Lung microvascular endothelial cell (primary cell): ENCODE data around the gene ZNF350. TPM values are rescaled to one million over a fixed set of nuclear protein-coding genes. Genes with fewer than 3 reads are reported as not detected.
"Not testable (repeated sequence)": the region's sequence is repeated elsewhere in the genome, so short reads cannot be mapped to it uniquely, and the experiment has no call there.

ENCODE experiments used
- DNase-seq, 2 donors: peaks; one replicate each; pipeline versions ENCODE4 v3.0.0 to v3.0.0-alpha.2; 2010; ENCODE audit warnings: low read depth in 2 of 2
- total RNA-seq: library from RNA; depleted of rRNA; stranded (reverse); fragments of >200 nt; gene quantifications from 2 replicates; pipeline ENCODE4 v1.2.1, GENCODE V29; 2014

ZNF350 gene
- 6.5 and 9.9 TPM in 2 replicates for total RNA-seq

- DNase-seq: peak; percentile 97 to 98
Observed at GRCh38 chr19:51986309-51987291, at the start of gene ZNF350. Gene ZNF350, minus strand, starts transcription at chr19:51986840. Its CDS starts 12,480 bp downstream, at chr19:51974360.

- DNase-seq: peak; percentile 3 to 17
Observed at GRCh38 chr19:52034051-52034728, 47.5 kb upstream of the ZNF350 start.

GRCh38 chr19:52028780-52029123 lies 42.1 kb upstream of the ZNF350 start:
- DNase-seq: no peak

- peak; percentile 89 to 92 for DNase-seq
Observed at GRCh38 chr19:52028027-52028779, 41.6 kb upstream of the ZNF350 start, which contains the start of gene ZNF614. Gene ZNF614, minus strand, starts transcription at chr19:52028379. Its CDS starts 2,634 bp downstream, at chr19:52025745.

GRCh38 chr19:52026255-52026990 lies 39.8 kb upstream of the ZNF350 start:
- DNase-seq: not testable (repeated sequence)

- DNase-seq: not testable (repeated sequence)
Observed at GRCh38 chr19:52024478-52024877, 37.8 kb upstream of the ZNF350 start.

GRCh38 chr19:52022193-52022592 lies 35.6 kb upstream of the ZNF350 start:
- no peak for DNase-seq

GRCh38 chr19:52020506-52020905 lies 33.9 kb upstream of the ZNF350 start:
- DNase-seq: no peak

GRCh38 chr19:52010674-52011073 lies 24.0 kb upstream of the ZNF350 start:
- no peak for DNase-seq

- peak; percentile 89 to 91 for DNase-seq
Observed at GRCh38 chr19:52007806-52008557, 21.3 kb upstream of the ZNF350 start, which contains the start of gene ZNF615. Gene ZNF615, minus strand, starts transcription at chr19:52008211. Its CDS starts 4,500 bp downstream, at chr19:52003711.

GRCh38 chr19:52007451-52007805 lies 20.8 kb upstream of the ZNF350 start:
- no peak for DNase-seq

- DNase-seq: no peak
Observed at GRCh38 chr19:51994048-51994644, 7.5 kb upstream of the ZNF350 start.

GRCh38 chr19:51993422-51993821 lies 6.8 kb upstream of the ZNF350 start:
- DNase-seq: no peak

- no peak for DNase-seq
Observed at GRCh38 chr19:51983361-51983760, 3.3 kb downstream of the ZNF350 start.

- not testable (repeated sequence) for DNase-seq
Observed at GRCh38 chr19:51980926-51981325, 5.7 kb downstream of the ZNF350 start.

GRCh38 chr19:51980116-51980736 lies 6.4 kb downstream of the ZNF350 start:
- no peak for DNase-seq

- no peak for DNase-seq
Observed at GRCh38 chr19:51978882-51979281, 7.8 kb downstream of the ZNF350 start.

GRCh38 chr19:51977346-51977745 lies 9.3 kb downstream of the ZNF350 start:
- DNase-seq: no peak

GRCh38 chr19:51976852-51977251 lies 9.8 kb downstream of the ZNF350 start:
- DNase-seq: no peak
